SK-N-SH (cell line): ENCODE data around the gene PGRMC2. TPM values are rescaled to one million over a fixed set of nuclear protein-coding genes. Genes with fewer than 3 reads are reported as not detected.

ENCODE experiments used
- CTCF ChIA-PET: fragments of 300-600, 350-600 bp; formaldehyde crosslinking; extraction: SDS; loops from one replicate; lab custom pipeline; 2021; lab: Yijun Ruan, JAX
- POLR2A ChIA-PET: fragments of 350-600 bp; sonication (Branson Sonifier 250); formaldehyde crosslinking; extraction: SDS; loops from one replicate; lab custom pipeline; 2020; ENCODE audit warnings: antibody characterized with exemption, inconsistent platforms; lab: Yijun Ruan, JAX
- DNase-seq: peaks from one replicate; pipeline ENCODE4 v3.0.0; 2012
- H2AFZ ChIP-seq: fragments of 200-600 bp; sonication (generic); 2 replicates; pipeline ENCODE4 v1.8.1; 2016; ENCODE audit warnings: antibody characterized with exemption, mild to moderate bottlenecking, low read depth
- H3F3A ChIP-seq: fragments of 200-600 bp; sonication (generic); replicated peaks from 2 replicates; pipeline ENCODE3; 2016; ENCODE audit warnings: antibody characterized with exemption, mild to moderate bottlenecking; ENCODE audit not compliant: insufficient read depth
- H3K27ac ChIP-seq, 2 experiments: fragments of 200-500 bp in 1 of 2; fragments of 200-600 bp in 1 of 2; sonication (Bioruptor generic) in 1 of 2; sonication (generic), shearing (Covaris generic) in 1 of 2; 2 replicates each; pipeline versions ENCODE4 v1.5.1 to v1.6.1; 2014 to 2016; ENCODE audit warnings: low read depth in 2 of 2, inconsistent platforms in 1 of 2, low read length in 1 of 2, mild to moderate bottlenecking in 1 of 2, mixed read lengths in 1 of 2
- H3K27me3 ChIP-seq: fragments of 200-600 bp; sonication (generic), shearing (Covaris generic); 2 replicates; pipeline ENCODE4 v1.6.1; 2016; ENCODE audit warnings: mixed run types; ENCODE audit not compliant: insufficient read depth
- H3K36me3 ChIP-seq, 2 experiments: fragments of 200-500 bp in 1 of 2; fragments of 200-600 bp in 1 of 2; sonication (Bioruptor generic) in 1 of 2; sonication (generic) in 1 of 2; replicated peaks in 1 of 2; 2 replicates each; pipeline versions ENCODE3 to v1.5.1; 2014 to 2016; ENCODE audit warnings: low read length in 1 of 2, mild to moderate bottlenecking in 1 of 2; ENCODE audit not compliant: insufficient read depth in 2 of 2, control insufficient read depth in 1 of 2
- H3K4me1 ChIP-seq, 2 experiments: fragments of 200-500 bp in 1 of 2; fragments of 200-600 bp in 1 of 2; sonication (Bioruptor generic) in 1 of 2; sonication (generic), shearing (Covaris generic) in 1 of 2; 2 replicates each; pipeline versions ENCODE4 v1.5.1 to v1.6.1; 2014 to 2016; ENCODE audit warnings: low read depth in 1 of 2, low read length in 1 of 2, mixed run types in 1 of 2; ENCODE audit not compliant: insufficient read depth in 2 of 2, control insufficient read depth in 1 of 2
- H3K4me2 ChIP-seq: fragments of 200-600 bp; sonication (generic), shearing (Covaris generic); 2 replicates; pipeline ENCODE4 v1.6.1; 2017; ENCODE audit warnings: mixed run types
- H3K4me3 ChIP-seq, 2 experiments: fragments of 200-500 bp in 1 of 2; fragments of 200-600 bp in 1 of 2; sonication (Bioruptor generic) in 1 of 2; sonication (generic), shearing (Covaris generic) in 1 of 2; 2 replicates each; pipeline versions ENCODE4 v1.5.1 to v1.8.1; 2014 to 2016; ENCODE audit warnings: low read depth in 2 of 2, inconsistent platforms in 1 of 2, low read length in 1 of 2, mild to moderate bottlenecking in 1 of 2, mixed read lengths in 1 of 2, moderate library complexity in 1 of 2
- H3K79me2 ChIP-seq: fragments of 200-600 bp; sonication (generic); 2 replicates; pipeline ENCODE4 v1.8.1; 2017; ENCODE audit warnings: mild to moderate bottlenecking; ENCODE audit not compliant: insufficient read depth
- H3K9ac ChIP-seq: fragments of 200-600 bp; sonication (generic); 2 replicates; pipeline ENCODE4 v1.6.1; 2017; ENCODE audit warnings: mixed run types
- H3K9me2 ChIP-seq: fragments of 200-600 bp; sonication (generic); 2 replicates; pipeline ENCODE4 v1.6.1; 2017; ENCODE audit warnings: mixed run types
- H3K9me3 ChIP-seq: fragments of 200-600 bp; sonication (generic); 2 replicates; pipeline ENCODE4 v1.6.1; 2017; ENCODE audit warnings: mixed run types, mild to moderate bottlenecking, moderate library complexity
- H4K20me1 ChIP-seq: fragments of 200-600 bp; sonication (generic); 2 replicates; pipeline ENCODE4 v1.6.1; 2017; ENCODE audit warnings: mild to moderate bottlenecking, mixed run types; ENCODE audit not compliant: insufficient read depth
- FOXM1 ChIP-seq: IDR thresholded peaks from 2 replicates; pipeline ENCODE4 v1.4.0; 2012; ENCODE audit warnings: low read depth, mild to moderate bottlenecking
- GATA2 ChIP-seq: sonication (generic); formaldehyde crosslinking; IDR thresholded peaks from 2 replicates; pipeline ENCODE4 v1.5.0; 2020; ENCODE audit warnings: mild to moderate bottlenecking, missing genetic modification reagents
- IRF3 ChIP-seq: fragments of 150-350 bp; IDR thresholded peaks from 2 replicates; pipeline ENCODE4 v1.6.1; 2016; ENCODE audit warnings: mild to moderate bottlenecking, low read depth, low read length
- MAX ChIP-seq: IDR thresholded peaks from 2 replicates; pipeline ENCODE4 v1.4.0; 2012; ENCODE audit warnings: low read depth
- MEF2A ChIP-seq: IDR thresholded peaks from 2 replicates; pipeline ENCODE4 v1.4.0; 2012; ENCODE audit warnings: low read depth, borderline replicate concordance
- MXI1 ChIP-seq: IDR thresholded peaks from 2 replicates; pipeline ENCODE4 v1.6.1; 2012; ENCODE audit warnings: mild to moderate bottlenecking, low read depth, low read length, improper control_type of control experiment
- NFIC ChIP-seq: IDR thresholded peaks from 2 replicates; pipeline ENCODE4 v1.4.0; 2012; ENCODE audit warnings: borderline replicate concordance
- POLR2AphosphoS5 ChIP-seq: IDR thresholded peaks from 2 replicates; pipeline ENCODE4 v1.6.1; 2012; ENCODE audit warnings: low read depth, low read length
- RFX5 ChIP-seq: IDR thresholded peaks from 2 replicates; pipeline ENCODE4 v1.6.1; 2012; ENCODE audit warnings: mild to moderate bottlenecking, improper control_type of control experiment, low read length
- RXRA ChIP-seq: IDR thresholded peaks from 2 replicates; pipeline ENCODE4 v1.4.0; 2012; ENCODE audit warnings: low read depth, mild to moderate bottlenecking, borderline replicate concordance
- SIN3A ChIP-seq: IDR thresholded peaks from 2 replicates; pipeline ENCODE4 v1.6.1; 2012; ENCODE audit warnings: low read depth, mild to moderate bottlenecking, low read length, moderate library complexity, borderline replicate concordance
- TAF1 ChIP-seq: IDR thresholded peaks from 2 replicates; pipeline ENCODE4 v1.6.1; 2012; ENCODE audit warnings: low read depth, mild to moderate bottlenecking, low read length, moderate library complexity, borderline replicate concordance
- TCF12 ChIP-seq: IDR thresholded peaks from 2 replicates; pipeline ENCODE4 v1.4.0; 2012
- USF1 ChIP-seq: IDR thresholded peaks from 2 replicates; pipeline ENCODE4 v1.4.0; 2012; ENCODE audit warnings: low read depth, borderline replicate concordance
- USF2 ChIP-seq: fragments of 150-350 bp; IDR thresholded peaks from 2 replicates; pipeline ENCODE4 v1.6.1; 2017; ENCODE audit warnings: antibody characterized with exemption, low read length, low read depth, borderline replicate concordance
- YY1 ChIP-seq: IDR thresholded peaks from 2 replicates; pipeline ENCODE4 v1.4.0; 2012; ENCODE audit warnings: low read depth, mild to moderate bottlenecking
- ZBTB33 ChIP-seq: IDR thresholded peaks from 2 replicates; pipeline ENCODE4 v1.4.0; 2012; ENCODE audit warnings: low read depth, borderline replicate concordance
- WGBS: methylation state at CpG from one replicate; pipeline ENCODE4 v1.1.6; 2017; ENCODE audit warnings: low lambda C conversion rate; 5-methylcytosine and 5-hydroxymethylcytosine counted together
- polyA plus RNA-seq, 3 experiments: library from polyadenylated mRNA; depleted of rRNA; stranded (reverse); fragments of >200 nt; gene quantifications; 2 replicates each; pipeline ENCODE4 v1.2.3, GENCODE V29; 2012

The PGRMC2 gene
- polyA plus RNA-seq, 1 of the 3 experiments (the other 2 are of a cell fraction): 18.2 TPM

- no peaks in the 10 kb centered on the region for H3K9me3 ChIP-seq
- POLR2A ChIA-PET: no interaction called here
- TF ChIP-seq NFIC (no peak), TCF12 (no peak), YY1 (no peak), SIN3A (no peak), FOXM1 (no peak), USF2 (no peak), MAX (no peak), IRF3 (no peak), RFX5 (no peak), MEF2A (no peak), MXI1 (no peak), USF1 (no peak), POLR2AphosphoS5 (no peak)
- H3K4me3 ChIP-seq: no peak overlapping the region
- no peak overlapping the region for H3K27ac ChIP-seq
- H3K79me2 ChIP-seq: no peaks in the 10 kb centered on the region
- no peaks in the 10 kb centered on the region for H3K9me2 ChIP-seq
- H4K20me1 ChIP-seq: no peaks in the 10 kb centered on the region
- H3K36me3 ChIP-seq: peaks cover 0 to 4% of the 10 kb centered on the region in 2 experiments
- no peaks in the 10 kb centered on the region for H3K27me3 ChIP-seq
- H3K4me1 ChIP-seq: no peaks in the 10 kb centered on the region
- WGBS: 27% methylated on average over 1 of the region's 1 CpG
- H3K9ac ChIP-seq: no peak overlapping the region
- no peak overlapping the region for H2AFZ ChIP-seq
- no peaks in the 10 kb centered on the region for H3F3A ChIP-seq
- no peak overlapping the region for H3K4me2 ChIP-seq
- no peak for DNase-seq
- CTCF ChIA-PET: no interaction called here
These were observed 12.2 kb upstream of the PGRMC2 start for GRCh38 chr4:128299848-128300247.

- CTCF ChIA-PET: no interaction called here
These were observed 11.2 kb upstream of the PGRMC2 start for GRCh38 chr4:128298852-128299251.

More at GRCh38 chr4:128298852-128299251, 11.2 kb upstream of the PGRMC2 start:
- Histone ChIP-seq H3K27me3 (no peaks in the 10 kb centered on the region), H3K4me1 (no peaks in the 10 kb centered on the region), H2AFZ (no peak overlapping the region), H3K4me2 (no peak overlapping the region), H3K9me3 (no peaks in the 10 kb centered on the region), H3K79me2 (no peaks in the 10 kb centered on the region), H3K9ac (no peak overlapping the region), H3K4me3 (no peak overlapping the region), H3F3A (no peaks in the 10 kb centered on the region), H3K27ac (no peak overlapping the region), H3K36me3 (peaks cover 0 to 4% of the 10 kb centered on the region in 2 experiments), H4K20me1 (no peaks in the 10 kb centered on the region), H3K9me2 (no peaks in the 10 kb centered on the region)
- WGBS: 85% methylated on average over 2 of the region's 2 CpGs
- POLR2A ChIA-PET: interaction anchor here (1.1 kb wide), 1 partner anchor 11 kb away, joined by 3 read pairs; the partner anchor contains the start of gene PGRMC2
- TF ChIP-seq ZBTB33 (no peak), SIN3A (no peak), NFIC (no peak), YY1 (no peak), GATA2 (no peak), RXRA (no peak), TAF1 (no peak)
- no peak for DNase-seq
